Skeletal muscle tissue (tissue), 4 donors: ENCODE measurements around the gene RND3. TPM values are rescaled to one million over a fixed set of nuclear protein-coding genes. Genes with fewer than 3 reads are reported as not detected.

Source experiments
- H3K27ac ChIP-seq: one replicate; pipeline ENCODE4 v1.7.0; 2013; ENCODE audit warnings: mild to moderate bottlenecking, low read depth, low read length, inconsistent platforms
- H3K27me3 ChIP-seq, 3 donors: one replicate each; pipeline ENCODE4 v1.7.0; 2013; ENCODE audit warnings: low read length in 3 of 3; ENCODE audit not compliant: control insufficient read depth in 3 of 3, insufficient read depth in 3 of 3
- H3K36me3 ChIP-seq, 3 donors: one replicate each; pipeline ENCODE4 v1.7.0; 2013; ENCODE audit warnings: low read length in 3 of 3; ENCODE audit not compliant: control insufficient read depth in 3 of 3, insufficient read depth in 3 of 3
- H3K4me1 ChIP-seq, 3 donors: one replicate each; pipeline ENCODE4 v1.7.0; 2013; ENCODE audit warnings: low read length in 3 of 3, mild to moderate bottlenecking in 3 of 3; ENCODE audit not compliant: control insufficient read depth in 3 of 3, insufficient read depth in 3 of 3
- H3K4me3 ChIP-seq, 3 donors: one replicate each; pipeline ENCODE4 v1.7.0; 2013; ENCODE audit warnings: low read length in 3 of 3
- H3K9ac ChIP-seq, 3 donors: one replicate each; pipeline ENCODE4 v1.7.0; 2013; ENCODE audit warnings: low read length in 3 of 3, mild to moderate bottlenecking in 3 of 3, moderate library complexity in 2 of 3, low read depth in 1 of 3
- H3K9me3 ChIP-seq, 3 donors: one replicate each; pipeline ENCODE4 v1.7.0; 2013; ENCODE audit warnings: low read length in 3 of 3; ENCODE audit not compliant: control insufficient read depth in 3 of 3
- total RNA-seq: library from RNA; depleted of rRNA; stranded (reverse); fragments of >200 nt; gene quantifications from one replicate; pipeline ENCODE4 v1.2.3, GENCODE V29; 2014
- donor health status: Osteomylitis.

Gene RND3
- total RNA-seq, 1 donor from 2014 or later: 44.4 TPM

DNA sequence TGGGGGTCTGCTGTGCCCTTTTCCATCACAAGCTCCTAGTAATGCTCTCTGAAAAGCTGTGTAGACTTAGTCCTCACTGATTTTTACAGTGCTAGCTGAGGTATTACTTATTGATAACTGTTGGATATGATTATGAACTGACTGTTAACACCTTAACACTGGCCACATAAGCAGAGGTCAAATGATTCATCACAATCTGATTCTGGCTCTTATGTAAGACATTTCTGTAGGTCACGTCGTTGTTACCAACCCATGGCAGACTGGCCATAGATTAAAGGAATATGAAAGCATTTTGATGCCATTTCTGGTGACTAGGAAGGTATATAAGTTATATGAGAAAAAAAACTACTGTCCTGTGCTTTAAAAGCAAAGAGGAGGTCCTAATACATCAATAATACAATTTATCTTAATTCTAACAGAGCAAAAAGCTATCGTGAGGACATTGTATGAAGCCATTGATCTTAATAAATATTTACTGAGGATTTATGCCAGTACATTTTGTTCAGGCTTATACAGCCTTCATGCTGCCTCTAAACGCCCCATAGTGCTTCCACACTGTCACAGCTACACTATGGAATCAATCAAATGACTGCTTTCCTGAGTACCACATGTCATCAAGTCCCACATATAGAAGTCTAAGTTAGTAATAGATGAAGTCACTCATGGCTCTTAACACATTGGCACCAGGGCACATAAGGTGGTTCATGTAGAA is 6.9 kb upstream of the RND3 start:
- H3K36me3 ChIP-seq: no peaks in the 10 kb centered on the region
- H3K4me1 ChIP-seq: no peaks in the 10 kb centered on the region
- H3K9ac ChIP-seq: no peak overlapping the region
- no peaks in the 10 kb centered on the region for H3K27me3 ChIP-seq
- H3K9me3 ChIP-seq: no peaks in the 10 kb centered on the region
- H3K27ac ChIP-seq: no peak overlapping the region
- no peak overlapping the region for H3K4me3 ChIP-seq

DNA sequence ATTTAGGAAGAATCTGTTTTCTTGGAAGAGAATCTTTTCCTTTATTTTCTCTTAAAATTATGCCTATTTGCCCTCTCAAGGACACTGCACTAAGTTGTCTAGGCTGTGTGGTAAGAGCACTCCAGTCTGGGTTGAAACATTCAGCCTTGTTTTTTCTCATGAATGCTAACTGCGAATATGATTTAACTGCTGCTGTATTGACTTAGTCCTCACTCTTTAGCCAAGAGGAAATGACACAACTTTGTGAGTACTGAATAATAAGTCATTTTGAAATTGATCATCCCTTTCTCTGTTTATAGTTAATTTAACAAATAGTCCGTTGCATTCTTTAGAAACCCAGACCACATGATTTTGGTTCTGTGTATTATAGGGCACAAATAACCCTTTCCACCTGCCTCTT is 4.5 kb upstream of the RND3 start:
- Histone ChIP-seq H3K9me3 (no peaks in the 10 kb centered on the region), H3K4me3 (no peak overlapping the region), H3K36me3 (no peaks in the 10 kb centered on the region), H3K9ac (no peak overlapping the region), H3K4me1 (no peaks in the 10 kb centered on the region), H3K27me3 (no peaks in the 10 kb centered on the region), H3K27ac (no peak overlapping the region)

DNA sequence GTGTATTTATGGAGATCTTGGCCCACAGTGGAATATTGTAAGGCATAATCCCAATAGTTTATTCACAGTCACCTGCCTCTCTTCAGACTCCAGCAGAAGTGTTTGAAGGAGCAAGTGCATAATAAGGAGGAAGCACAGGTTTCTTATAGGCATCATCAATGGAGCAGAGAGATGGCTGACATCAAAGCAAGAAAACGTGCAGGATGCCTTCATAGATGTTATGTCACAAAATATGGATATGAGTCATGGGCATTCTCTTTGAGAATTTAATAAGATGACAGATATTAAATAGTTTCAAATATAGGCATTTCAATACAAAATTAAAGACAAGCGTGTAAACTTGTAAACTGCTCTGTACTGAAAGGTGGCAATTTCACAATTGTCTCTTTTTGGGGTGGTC is 4.0 kb upstream of the RND3 start:
- no peaks in the 10 kb centered on the region for H3K9me3 ChIP-seq
- H3K9ac ChIP-seq: no peak overlapping the region
- H3K27ac ChIP-seq: no peak overlapping the region
- peaks cover 0 to 4% (median 0%) of the 10 kb centered on the region in 3 donors for H3K4me1 ChIP-seq
- no peaks in the 10 kb centered on the region for H3K27me3 ChIP-seq
- H3K36me3 ChIP-seq: no peaks in the 10 kb centered on the region
- no peak overlapping the region for H3K4me3 ChIP-seq

DNA sequence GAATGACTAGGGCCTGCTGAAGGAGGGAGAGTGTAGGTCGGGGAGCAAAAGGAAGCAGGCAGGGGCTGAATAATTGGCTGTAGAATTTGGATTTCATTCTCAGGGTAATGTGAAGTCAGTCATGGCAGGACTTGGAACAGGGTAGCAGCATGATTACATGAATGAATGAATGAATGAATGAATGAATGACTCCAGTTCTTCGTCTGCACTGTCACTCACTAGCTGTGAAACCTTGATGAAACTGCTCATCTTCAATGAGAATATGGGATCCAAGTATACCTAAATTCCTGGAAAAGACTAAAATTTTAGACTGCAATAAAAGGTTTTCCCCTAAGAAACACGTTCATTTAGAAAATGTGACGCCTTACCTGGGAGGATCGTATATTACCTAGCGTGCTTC is 3.0 kb upstream of the RND3 start:
- H3K4me3 ChIP-seq: no peak overlapping the region
- no peak overlapping the region for H3K27ac ChIP-seq
- H3K36me3 ChIP-seq: no peaks in the 10 kb centered on the region
- no peaks in the 10 kb centered on the region for H3K27me3 ChIP-seq
- H3K4me1 ChIP-seq: peaks cover 0 to 10% (median 3%) of the 10 kb centered on the region in 3 donors
- no peak overlapping the region for H3K9ac ChIP-seq
- H3K9me3 ChIP-seq: no peaks in the 10 kb centered on the region

DNA sequence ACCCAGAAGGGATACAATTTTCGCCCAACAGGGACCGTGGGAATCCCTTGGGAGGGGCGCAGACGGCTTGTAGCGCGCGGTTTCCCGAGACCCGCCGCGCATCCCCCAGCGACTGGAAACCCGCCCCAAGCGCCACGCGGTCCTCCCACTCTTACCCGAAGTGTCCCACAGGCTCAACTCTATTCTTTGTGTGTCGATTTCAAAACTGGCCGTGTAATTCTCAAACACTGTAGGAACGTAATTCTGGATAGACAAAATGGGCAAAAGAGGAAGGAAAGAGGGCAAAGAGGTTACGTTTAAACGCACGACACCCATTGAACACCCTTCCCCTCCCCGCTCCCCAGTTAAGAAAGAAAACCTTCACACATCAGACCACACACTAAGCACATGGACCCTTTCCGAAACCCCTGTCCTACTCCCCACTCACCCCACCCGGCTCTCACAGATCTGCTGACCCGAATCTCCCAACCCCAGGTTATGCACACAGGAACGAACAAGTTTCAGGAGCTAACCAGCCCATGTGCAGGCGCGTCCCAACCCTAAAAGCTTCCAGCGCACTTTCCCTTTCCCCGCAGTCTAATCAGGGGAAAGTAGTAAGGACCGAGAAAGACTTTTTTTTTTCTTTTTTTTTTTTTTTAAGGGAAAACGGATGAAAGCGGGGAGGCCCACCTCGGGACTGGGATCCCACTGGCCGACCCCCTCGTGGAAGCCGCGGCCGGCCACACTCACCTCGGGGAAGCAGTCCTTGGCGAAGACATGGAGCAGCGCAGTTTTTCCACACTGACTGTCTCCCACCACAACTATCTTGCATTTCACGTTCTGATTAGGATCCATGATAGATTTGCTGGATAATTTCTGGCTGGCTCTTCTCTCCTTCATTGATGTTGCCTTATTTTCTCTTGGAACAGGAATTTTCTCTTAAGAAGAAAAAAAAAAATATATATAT is 655 bp downstream of the RND3 start:
- no peaks in the 10 kb centered on the region for H3K9me3 ChIP-seq
- H3K36me3 ChIP-seq: no peaks in the 10 kb centered on the region
- H3K27me3 ChIP-seq: no peaks in the 10 kb centered on the region
- H3K27ac ChIP-seq: peak overlapping the region; percentile 94
- H3K4me1 ChIP-seq: peaks cover 14 to 26% (median 21%) of the 10 kb centered on the region in 3 donors
- peak overlapping the region; percentile 82 to 92 (median 86) for H3K9ac ChIP-seq
- H3K4me3 ChIP-seq: peak overlapping the region; percentile 82 to 86 (median 84)

DNA sequence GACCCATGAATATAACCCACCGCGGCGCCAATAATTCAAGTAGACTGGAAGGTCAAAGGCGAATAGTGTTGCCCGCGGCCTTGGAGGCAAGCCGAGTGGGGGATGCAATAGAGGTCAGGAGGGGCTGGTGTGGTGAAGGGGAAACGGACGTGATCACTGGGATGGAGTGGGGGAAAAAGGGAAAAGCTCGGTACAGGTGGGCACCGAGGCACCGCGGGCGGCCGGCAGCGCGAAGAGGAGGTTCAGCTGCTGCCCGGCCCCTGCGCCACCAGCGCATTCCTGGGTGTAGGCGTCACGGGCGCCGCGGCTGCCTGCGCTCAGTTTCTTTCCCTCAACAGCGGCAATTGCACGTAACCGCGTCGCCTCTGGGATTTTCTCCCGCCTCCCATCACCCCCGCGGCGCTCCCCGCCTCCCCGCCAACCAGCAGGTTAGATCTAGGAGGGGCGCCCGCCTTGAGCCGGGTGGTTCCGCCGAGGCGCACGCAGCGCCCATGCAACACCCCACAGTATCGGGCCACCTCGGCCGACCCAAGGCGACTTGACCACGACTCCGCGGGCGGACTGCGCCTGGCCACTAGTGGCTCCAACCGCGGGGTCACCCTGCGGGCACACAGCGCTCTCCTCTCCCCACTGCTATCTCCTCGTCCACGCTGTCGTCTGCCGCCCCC is 1.5 kb downstream of the RND3 start:
- Histone ChIP-seq H3K27ac (peak overlapping the region; percentile 94), H3K9ac (peak overlapping the region; percentile 82 to 92 (median 86)), H3K4me3 (peak overlapping the region; percentile 82 to 86 (median 84)), H3K36me3 (no peaks in the 10 kb centered on the region), H3K9me3 (no peaks in the 10 kb centered on the region), H3K4me1 (peaks cover 21 to 26% (median 21%) of the 10 kb centered on the region in 3 donors), H3K27me3 (no peaks in the 10 kb centered on the region)

DNA sequence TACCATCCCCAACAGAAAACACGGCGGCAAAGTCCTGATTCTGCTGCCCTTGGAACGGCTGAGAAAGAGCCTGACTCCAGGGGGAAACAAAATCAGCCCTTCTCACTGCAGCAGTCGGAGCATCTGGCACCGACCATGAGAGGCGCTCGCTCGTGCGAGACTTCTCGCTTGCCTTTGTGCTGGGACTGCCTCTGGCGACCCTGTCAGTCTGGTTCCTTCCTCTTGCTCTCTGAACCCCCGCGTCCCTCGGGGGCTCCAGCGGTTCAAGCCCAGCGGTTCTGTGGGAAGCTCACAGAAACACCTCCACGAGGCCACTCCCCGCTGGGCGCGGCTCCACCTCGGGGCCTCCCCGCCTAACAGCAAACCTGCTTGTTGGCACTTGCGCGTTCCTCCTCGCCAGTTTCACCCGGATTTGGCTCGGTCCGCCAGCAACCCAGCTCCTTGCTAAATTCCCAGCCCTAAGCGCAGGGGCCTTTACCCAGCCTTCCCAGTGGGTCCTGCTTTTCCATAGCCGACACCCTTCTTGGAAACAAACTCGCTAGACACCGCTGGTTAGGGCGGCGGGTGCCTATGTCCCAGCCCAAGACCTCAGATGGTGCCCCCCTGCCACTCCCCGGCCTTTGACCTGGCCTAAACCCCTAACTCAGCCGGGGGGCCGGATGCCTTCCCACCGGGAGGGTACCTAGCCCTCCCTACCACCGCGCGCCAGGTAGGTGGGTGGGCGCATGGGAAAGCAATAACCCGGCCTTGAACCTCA is 2.2 kb downstream of the RND3 start:
- H3K4me3 ChIP-seq: peak overlapping the region; percentile 82 to 86 (median 84)
- no peaks in the 10 kb centered on the region for H3K27me3 ChIP-seq
- no peaks in the 10 kb centered on the region for H3K36me3 ChIP-seq
- peak overlapping the region; percentile 94 for H3K27ac ChIP-seq
- H3K4me1 ChIP-seq: peaks cover 23 to 26% (median 24%) of the 10 kb centered on the region in 3 donors
- peak overlapping the region; percentile 82 to 92 (median 86) for H3K9ac ChIP-seq
- H3K9me3 ChIP-seq: no peaks in the 10 kb centered on the region

DNA sequence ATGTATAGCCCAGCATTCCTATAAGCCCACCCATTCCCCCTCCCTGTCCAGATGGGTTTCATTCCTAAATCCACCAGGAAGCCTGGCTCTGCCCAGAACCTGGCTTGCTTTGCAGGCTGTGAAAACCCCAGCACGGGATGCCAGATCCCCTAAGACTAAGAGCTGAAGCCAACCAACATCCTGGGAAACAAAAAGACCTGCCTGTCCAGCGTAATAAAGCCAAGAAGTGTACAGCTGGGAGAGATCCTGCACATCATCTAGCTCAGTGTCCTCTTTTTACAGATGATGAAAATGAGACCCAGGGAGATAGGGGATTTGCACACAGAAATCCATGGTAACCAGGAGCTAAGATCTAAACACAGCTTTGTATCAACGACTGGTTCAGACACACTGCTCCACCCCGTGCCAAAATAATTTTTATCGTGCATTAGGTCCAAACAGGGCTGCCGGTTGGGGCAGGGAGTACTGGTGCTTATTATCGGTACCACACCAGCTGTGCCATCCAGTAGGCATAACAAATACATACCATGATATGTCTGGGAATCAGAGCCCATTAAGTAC is 2.9 kb downstream of the RND3 start:
- H3K4me3 ChIP-seq: peak overlapping the region; percentile 82 to 86 (median 84)
- H3K4me1 ChIP-seq: peaks cover 24 to 26% (median 25%) of the 10 kb centered on the region in 3 donors
- H3K9me3 ChIP-seq: no peaks in the 10 kb centered on the region
- no peaks in the 10 kb centered on the region for H3K36me3 ChIP-seq
- H3K9ac ChIP-seq: peak overlapping the region; percentile 82 to 92 (median 86)
- H3K27ac ChIP-seq: peak overlapping the region; percentile 94
- no peaks in the 10 kb centered on the region for H3K27me3 ChIP-seq

DNA sequence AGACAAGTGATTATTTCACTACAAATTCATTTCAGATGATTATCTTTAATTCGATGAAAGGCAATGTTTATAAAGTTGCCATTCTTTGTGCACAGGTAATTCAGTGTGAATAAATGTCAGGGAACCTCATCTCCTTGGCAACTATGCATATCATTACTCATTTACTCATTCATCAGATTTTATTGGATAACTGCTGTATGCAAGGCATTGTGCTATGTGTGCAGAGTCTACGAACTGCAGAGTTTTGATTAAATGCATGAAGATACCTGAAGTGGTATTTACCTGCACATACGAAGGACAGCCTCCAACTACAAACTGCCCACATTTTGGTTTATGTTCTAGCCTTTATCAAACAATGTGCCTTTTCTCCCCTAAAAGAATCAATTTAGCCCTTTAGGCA is 3.5 kb downstream of the RND3 start:
- no peaks in the 10 kb centered on the region for H3K9me3 ChIP-seq
- no peak overlapping the region for H3K4me3 ChIP-seq
- no peak overlapping the region for H3K9ac ChIP-seq
- no peaks in the 10 kb centered on the region for H3K36me3 ChIP-seq
- peak overlapping the region; percentile 94 for H3K27ac ChIP-seq
- H3K27me3 ChIP-seq: no peaks in the 10 kb centered on the region
- H3K4me1 ChIP-seq: peaks cover 25 to 26% (median 26%) of the 10 kb centered on the region in 3 donors
